ENCODE results near the gene ENHO.

The ENHO gene

GRCh38 chr9:34508463-34508862 lies 14.3 kb downstream of the ENHO start:
- no peak for DNase-seq

GRCh38 chr9:34507966-34508365 lies 14.8 kb downstream of the ENHO start:
- DNase-seq = no peak

GRCh38 chr9:34507556-34507955 lies 15.2 kb downstream of the ENHO start:
- no peak for DNase-seq

GRCh38 chr9:34506623-34507022 lies 16.2 kb downstream of the ENHO start:
- DNase-seq = peak in 2 of 51 donors; percentile 11 to 23

GRCh38 chr9:34505370-34506120 lies 17.2 kb downstream of the ENHO start:
- no peak for DNase-seq

GRCh38 chr9:34503406-34503805 lies 19.4 kb downstream of the ENHO start:
- DNase-seq = no peak

GRCh38 chr9:34502891-34503290 lies 19.9 kb downstream of the ENHO start:
- peak in 15 of 51 donors; percentile 18 to 62 (median 36) for DNase-seq

- DNase-seq = peak in 1 of 51 donors; percentile 65
These were observed 20.3 kb downstream of the ENHO start for GRCh38 chr9:34502471-34502870.

GRCh38 chr9:34501889-34502425 lies 20.8 kb downstream of the ENHO start:
- DNase-seq = peak; percentile 35 to 100 (median 94)

- peak in 1 of 51 donors; percentile 46 for DNase-seq
These were observed 21.4 kb downstream of the ENHO start for GRCh38 chr9:34501372-34501771.

- peak in 41 of 51 donors; percentile 16 to 81 (median 39) for DNase-seq
These were observed 22.0 kb downstream of the ENHO start for GRCh38 chr9:34500623-34501267.

GRCh38 chr9:34499076-34499475 lies 23.7 kb downstream of the ENHO start:
- DNase-seq = no peak

- peak in 2 of 51 donors; percentile 3 to 18 for DNase-seq
These were observed 24.2 kb downstream of the ENHO start for GRCh38 chr9:34498553-34498952.

GRCh38 chr9:34496149-34496712 lies 26.6 kb downstream of the ENHO start:
- no peak for DNase-seq

- peak in 6 of 51 donors; percentile 2 to 40 (median 14) for DNase-seq
These were observed 28.7 kb downstream of the ENHO start for GRCh38 chr9:34493972-34494535.

- no peak for DNase-seq
These were observed 30.7 kb downstream of the ENHO start for GRCh38 chr9:34492051-34492450.

GRCh38 chr9:34491596-34491995 lies 31.2 kb downstream of the ENHO start:
- DNase-seq = no peak

GRCh38 chr9:34490760-34491159 lies 32.0 kb downstream of the ENHO start:
- DNase-seq = no peak

GRCh38 chr9:34490360-34490759 lies 32.4 kb downstream of the ENHO start:
- no peak for DNase-seq

- DNase-seq = no peak
These were observed 36.2 kb downstream of the ENHO start for GRCh38 chr9:34486572-34486971.

- no peak for DNase-seq
These were observed 37.0 kb downstream of the ENHO start for GRCh38 chr9:34485822-34486221.

GRCh38 chr9:34484678-34485077 lies 38.1 kb downstream of the ENHO start:
- DNase-seq = no peak

Measured in hypothalamus (tissue), 51 donors.